ENCODE measurements around the gene PI16.

- TF ChIP-seq CTCF (conservative IDR thresholded peaks at IDR 0.05; ENCODE audit: low read depth in 2 of 2) (no peak), POLR2AphosphoS5 (IDR thresholded peaks at IDR 0.05; ENCODE audit: low read depth) (no peak), EZH2 (IDR thresholded peaks at IDR 0.05; ENCODE audit: low read depth, unreplicated experiment) (no peak), CREB1 (CRISPR knock-in tag; IDR thresholded peaks at IDR 0.05; ENCODE audit: low read depth) (no peak), EZH2phosphoT487 (IDR thresholded peaks at IDR 0.05; ENCODE audit: unreplicated experiment) (no peak), REST (IDR thresholded peaks at IDR 0.05; ENCODE audit: unreplicated experiment) (no peak), JUNB (IDR thresholded peaks at IDR 0.05; ENCODE audit: unreplicated experiment) (no peak), ETS1 (IDR thresholded peaks at IDR 0.05) (no peak), STAT1 (IDR thresholded peaks at IDR 0.05; ENCODE audit: unreplicated experiment) (no peak), ZNF331 (CRISPR knock-in tag; IDR thresholded peaks at IDR 0.05; ENCODE audit: low read depth) (no peak), NANOG (IDR thresholded peaks at IDR 0.05; ENCODE audit: borderline replicate concordance) (no peak)
Measured at GRCh38 chr6:36976931-36977330, 22.4 kb downstream of the PI16 start.

Measured in GM23338 (cell line).